PC-3 (cell line): Measurements from ENCODE around the gene GAS7.

Experiments
- CTCF ChIP-seq: fragments of 300-600 bp; sonication (generic); conservative IDR thresholded peaks from 2 replicates; pipeline ENCODE4 v1.5.1; 2017; ENCODE audit warnings: antibody characterized with exemption, low read depth, mild to moderate bottlenecking, low read length
- EZH2 ChIP-seq: fragments of 300-600 bp; sonication (generic); IDR thresholded peaks from one replicate; pipeline ENCODE4 v1.6.1; 2017; ENCODE audit warnings: antibody characterized with exemption, mild to moderate bottlenecking, low read length; ENCODE audit not compliant: unreplicated experiment
- EZH2phosphoT487 ChIP-seq: fragments of 300-600 bp; sonication (generic); IDR thresholded peaks from 2 replicates; pipeline ENCODE4 v1.6.1; 2018; ENCODE audit warnings: mild to moderate bottlenecking, antibody characterized with exemption, low read length, borderline replicate concordance

DNA sequence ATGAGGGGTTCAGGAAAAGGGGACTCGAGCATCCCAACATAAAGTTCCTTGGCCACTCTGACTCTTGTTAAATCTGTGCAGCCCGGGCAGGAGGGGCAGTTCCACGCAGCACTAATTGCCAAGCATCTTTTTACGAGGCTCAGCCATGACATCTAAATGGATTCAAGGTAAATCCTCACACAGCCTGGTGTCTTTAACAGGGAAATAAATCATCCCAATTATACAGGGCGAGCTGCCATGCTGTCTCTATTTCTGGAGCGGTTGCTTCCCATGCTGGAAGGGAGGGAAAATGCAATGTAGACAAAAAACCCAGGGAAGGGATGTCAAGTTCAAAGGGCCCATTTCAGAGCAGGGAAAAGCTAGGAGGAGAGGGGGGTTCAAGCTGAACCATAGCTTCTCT, 110.0 kb downstream of the GAS7 start:
- TF ChIP-seq CTCF (no peak), EZH2 (no peak), EZH2phosphoT487 (no peak)
